Kidney (tissue), 14 donors: ENCODE data around the gene PRKN. TPM values are rescaled to one million over a fixed set of nuclear protein-coding genes. Genes with fewer than 3 reads are reported as not detected.

Experiments used
- DNase-seq, 5 donors: peaks; one replicate each; pipeline ENCODE4 v3.0.0-alpha.2; 2013 to 2020
- FAIRE-seq: peaks from 2 replicates; lab custom pipeline; 2012; peaks lifted over from hg19 to GRCh38; lab: Jason Lieb, UNC
- H3K27ac ChIP-seq, 2 donors: one replicate each; pipeline ENCODE4 v1.7.0; 2013; ENCODE audit warnings: low read depth in 2 of 2, low read length in 2 of 2, inconsistent platforms in 1 of 2
- H3K27me3 ChIP-seq: one replicate; pipeline ENCODE4 v1.7.1; 2013; ENCODE audit warnings: low read length, inconsistent platforms; ENCODE audit not compliant: control insufficient read depth, insufficient read depth
- H3K36me3 ChIP-seq, 3 donors: one replicate each; pipeline versions ENCODE4 v1.7.0 to v1.7.1; 2013; ENCODE audit warnings: low read length in 3 of 3, control low read depth in 1 of 3, inconsistent platforms in 1 of 3; ENCODE audit not compliant: insufficient read depth in 3 of 3, control insufficient read depth in 2 of 3
- H3K4me1 ChIP-seq, 3 donors: one replicate each; pipeline versions ENCODE4 v1.7.0 to v1.7.1; 2013; ENCODE audit warnings: low read length in 3 of 3, inconsistent platforms in 1 of 3, low read depth in 1 of 3; ENCODE audit not compliant: control insufficient read depth in 2 of 3, insufficient read depth in 2 of 3
- H3K4me3 ChIP-seq, 3 donors: one replicate each; pipeline versions ENCODE4 v1.7.0 to v1.8.1; 2013; ENCODE audit warnings: low read length in 3 of 3, control low read depth in 1 of 3, inconsistent platforms in 1 of 3
- H3K9ac ChIP-seq, 3 donors: one replicate each; pipeline versions ENCODE4 v1.7.0 to v1.7.1; 2013; ENCODE audit warnings: low read length in 3 of 3, control low read depth in 1 of 3, inconsistent platforms in 1 of 3
- H3K9me3 ChIP-seq, 3 donors: one replicate each; pipeline versions ENCODE4 v1.7.0 to v1.7.1; 2013; ENCODE audit warnings: low read length in 3 of 3, control low read depth in 1 of 3, inconsistent platforms in 1 of 3; ENCODE audit not compliant: control insufficient read depth in 2 of 3, insufficient read depth in 1 of 3
- CTCF ChIP-seq: IDR thresholded peaks from 3 replicates; pipeline ENCODE4 v1.5.1; 2012; ENCODE audit warnings: mild to moderate bottlenecking, moderate library complexity, borderline replicate concordance; ENCODE audit not compliant: insufficient read depth; ENCODE audit errors: extremely low read depth
- intact Hi-C: fragments of 100-400 bp; cut with DNase I; formaldehyde crosslinking; loops from one replicate; pipeline ENCODE4 v1.11.1; 2022
- polyA plus RNA-seq: library from polyadenylated mRNA; stranded (reverse); fragments of 350-450 nt; fragmentation: Illumina TruSeq; extraction: RNeasy Lipid Tissue Mini Kit (QIAGEN cat#74804); gene quantifications from one replicate; pipeline ENCODE4 v1.2.3, GENCODE V29; 2014; ENCODE audit warnings: low read depth, low replicate concordance; ENCODE audit not compliant: insufficient read depth
- total RNA-seq: library from RNA; stranded (reverse); fragmentation: NEBNext Ultra II Directional; extraction: Animal tissue kit (Norgen Biotek cat#: 25700); gene quantifications from one replicate; pipeline ENCODE4 v1.2.1, GENCODE V29; 2021
- donor health status: control.
- donor health status: control.
- donor health status: control.
- donor health status: control.
- donor health status: control.
- donor health status: DM: yes; HTN: yes; CAD: no.
- donor health status: Normal renal cell carcinoma (clear cell type).

PRKN gene
- total and polyA plus RNA-seq, 2 donors from 2014 or later = 8.6 to 10.4 TPM

DNA sequence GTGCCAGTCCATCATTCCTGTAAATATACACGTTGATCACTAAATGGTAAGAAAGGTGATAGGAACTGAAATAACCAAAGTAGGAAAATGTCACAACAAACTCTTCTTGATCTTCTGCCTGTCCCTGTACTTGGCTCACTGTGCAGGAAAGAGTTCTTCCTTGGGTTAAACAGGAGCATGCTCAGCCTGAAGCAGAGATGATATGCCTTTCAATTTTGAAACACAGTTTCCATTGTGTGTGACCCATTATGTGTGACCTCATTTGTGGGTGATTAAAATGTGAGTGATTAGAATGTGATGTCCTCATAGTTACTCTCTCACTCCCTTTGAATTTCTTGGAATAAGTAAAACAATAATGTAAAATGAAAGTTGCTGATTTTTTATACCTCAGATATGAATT is 1026.5 kb downstream of the PRKN start:
- DNase-seq = no peak
- no peak overlapping the region for H3K27ac ChIP-seq
- H3K36me3 ChIP-seq = no peaks in the 10 kb centered on the region
- H3K4me3 ChIP-seq = no peak overlapping the region
- H3K9ac ChIP-seq = no peak overlapping the region
- H3K4me1 ChIP-seq = no peaks in the 10 kb centered on the region
- intact Hi-C loops = no loop called here
- no peaks in the 10 kb centered on the region for H3K27me3 ChIP-seq
- no peak for TF ChIP-seq CTCF
- H3K9me3 ChIP-seq = no peaks in the 10 kb centered on the region
- FAIRE-seq = no peak

- no peaks in the 10 kb centered on the region for H3K9me3 ChIP-seq
- TF ChIP-seq CTCF = no peak
- H3K9ac ChIP-seq = no peak overlapping the region
- H3K27ac ChIP-seq = no peak overlapping the region
- H3K27me3 ChIP-seq = no peaks in the 10 kb centered on the region
- intact Hi-C loops = no loop called here
- no peaks in the 10 kb centered on the region for H3K4me1 ChIP-seq
- DNase-seq (no peak), FAIRE-seq (no peak)
- no peaks in the 10 kb centered on the region for H3K36me3 ChIP-seq
- H3K4me3 ChIP-seq = no peak overlapping the region
These were observed 1030.8 kb downstream of the PRKN start for GRCh38 chr6:161696801-161697200.

DNA sequence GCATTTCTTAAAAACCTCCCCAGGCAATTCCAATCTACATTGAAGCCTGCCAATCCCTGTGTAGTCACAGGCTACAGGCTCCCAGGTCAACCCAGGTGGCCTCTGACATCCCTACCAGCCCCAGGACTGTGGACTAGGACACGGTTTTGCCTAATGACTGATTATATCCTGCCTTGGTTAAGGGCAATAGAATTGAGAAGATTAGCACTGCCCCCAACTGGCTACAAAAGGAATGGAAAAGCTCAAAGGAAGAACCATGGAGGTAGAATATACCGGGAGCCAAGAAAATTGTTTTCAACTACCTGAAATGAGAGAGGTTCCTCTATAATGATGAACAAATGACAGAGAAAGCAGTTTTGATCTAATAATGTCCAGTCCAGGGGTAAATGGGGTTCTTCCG is 1032.6 kb downstream of the PRKN start:
- peak; percentile 72 for TF ChIP-seq CTCF
- peak in 2 of 5 donors; percentile 23 to 32 for DNase-seq
- Histone ChIP-seq H3K27ac (no peak overlapping the region), H3K36me3 (no peaks in the 10 kb centered on the region), H3K4me3 (no peak overlapping the region), H3K27me3 (no peaks in the 10 kb centered on the region), H3K4me1 (no peaks in the 10 kb centered on the region), H3K9me3 (no peaks in the 10 kb centered on the region), H3K9ac (no peak overlapping the region)
- intact Hi-C loops = no loop called here
- no peak for FAIRE-seq

GRCh38 chr6:161686655-161687054 is 1040.9 kb downstream of the PRKN start:
- FAIRE-seq (no peak), DNase-seq (no peak)
- no peak for TF ChIP-seq CTCF
- H3K9ac ChIP-seq = no peak overlapping the region
- no peaks in the 10 kb centered on the region for H3K9me3 ChIP-seq
- no peak overlapping the region for H3K4me3 ChIP-seq
- no peak overlapping the region for H3K27ac ChIP-seq
- H3K27me3 ChIP-seq = no peaks in the 10 kb centered on the region
- intact Hi-C loops = no loop called here
- no peaks in the 10 kb centered on the region for H3K36me3 ChIP-seq
- H3K4me1 ChIP-seq = peaks cover 0 to 2% (median 0%) of the 10 kb centered on the region in 3 donors
